ENCODE data around the gene SCRN2.
A peak's percentile ranks its signal among the peaks of the same experiment; 100 is the strongest.

SCRN2 gene

DNA sequence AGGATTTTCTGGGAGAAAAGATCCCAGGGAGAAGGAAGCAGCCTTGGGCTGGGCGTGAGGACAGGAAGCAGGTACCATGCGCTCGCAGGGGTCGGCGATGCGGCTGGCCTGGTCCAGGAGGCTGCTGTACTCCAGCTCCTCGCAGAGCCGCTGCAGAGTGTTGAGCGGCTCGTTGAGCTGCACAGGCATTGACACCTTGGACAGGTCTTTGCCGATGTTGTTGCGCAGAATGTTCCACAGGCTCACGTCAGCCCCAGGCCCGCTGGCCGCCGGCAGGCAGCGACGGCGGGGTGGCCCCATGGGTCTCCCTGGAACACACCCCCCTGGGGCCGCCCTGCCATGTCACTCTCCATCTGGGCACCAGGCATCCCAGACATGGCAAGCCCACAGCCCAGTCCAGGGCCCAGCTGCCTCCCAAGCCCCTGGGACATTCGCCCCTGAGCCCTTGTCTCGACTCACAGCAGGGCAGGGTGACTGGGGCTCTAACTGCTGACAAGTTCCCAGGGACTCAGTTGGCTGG lies 27.5 kb downstream of the SCRN2 start:
- no peaks in the 10 kb centered on the region for H3K9me3 ChIP-seq (ENCODE audit: control insufficient read depth in 2 of 2, low read length in 2 of 2)
- H3K36me3 ChIP-seq (ENCODE audit: control insufficient read depth in 2 of 2, insufficient read depth in 2 of 2, low read length in 2 of 2): peaks cover 75 to 79% of the 10 kb centered on the region in 2 donors
- no peak overlapping the region for H3K27ac ChIP-seq (ENCODE audit: low read depth in 2 of 2, low read length in 2 of 2)
- H3K4me1 ChIP-seq (ENCODE audit: control insufficient read depth in 2 of 2, insufficient read depth in 2 of 2, low read length in 2 of 2): peaks cover 23 to 24% of the 10 kb centered on the region in 2 donors
- H3K4me3 ChIP-seq (ENCODE audit: low read length in 2 of 2): no peak overlapping the region
- no peak overlapping the region for H3K9ac ChIP-seq (ENCODE audit: low read depth in 1 of 2, low read length in 2 of 2)
- no peaks in the 10 kb centered on the region for H3K27me3 ChIP-seq (ENCODE audit: control insufficient read depth in 2 of 2, insufficient read depth in 2 of 2, low read length in 2 of 2)

DNA sequence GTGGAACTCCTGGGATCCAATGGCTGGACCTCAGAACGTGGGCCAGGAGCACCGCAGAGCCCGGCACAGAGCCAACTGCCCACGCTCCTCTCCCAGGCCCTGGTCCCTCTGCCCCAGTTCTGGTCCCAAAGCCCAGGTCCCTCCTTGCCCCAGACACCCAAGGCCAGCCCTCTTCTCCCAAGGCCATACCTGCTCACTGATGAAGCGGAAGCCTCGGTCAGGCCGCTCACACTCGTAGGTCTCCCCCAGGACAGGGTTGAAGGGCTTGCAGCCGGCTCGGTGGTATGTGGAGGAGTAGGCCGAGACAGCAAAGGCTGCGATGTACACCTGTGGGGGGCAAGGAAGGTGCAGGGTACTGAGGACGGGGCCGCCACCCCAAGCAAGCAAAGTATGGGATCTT lies 28.0 kb downstream of the SCRN2 start:
- H3K4me3 ChIP-seq (ENCODE audit: low read length in 2 of 2): no peak overlapping the region
- H3K36me3 ChIP-seq (ENCODE audit: control insufficient read depth in 2 of 2, insufficient read depth in 2 of 2, low read length in 2 of 2): peaks cover 75 to 79% of the 10 kb centered on the region in 2 donors
- H3K27me3 ChIP-seq (ENCODE audit: control insufficient read depth in 2 of 2, insufficient read depth in 2 of 2, low read length in 2 of 2): no peaks in the 10 kb centered on the region
- no peak overlapping the region for H3K27ac ChIP-seq (ENCODE audit: low read depth in 2 of 2, low read length in 2 of 2)
- no peak overlapping the region for H3K9ac ChIP-seq (ENCODE audit: low read depth in 1 of 2, low read length in 2 of 2)
- no peaks in the 10 kb centered on the region for H3K9me3 ChIP-seq (ENCODE audit: control insufficient read depth in 2 of 2, low read length in 2 of 2)
- peaks cover 23 to 24% of the 10 kb centered on the region in 2 donors for H3K4me1 ChIP-seq (ENCODE audit: control insufficient read depth in 2 of 2, insufficient read depth in 2 of 2, low read length in 2 of 2)

DNA sequence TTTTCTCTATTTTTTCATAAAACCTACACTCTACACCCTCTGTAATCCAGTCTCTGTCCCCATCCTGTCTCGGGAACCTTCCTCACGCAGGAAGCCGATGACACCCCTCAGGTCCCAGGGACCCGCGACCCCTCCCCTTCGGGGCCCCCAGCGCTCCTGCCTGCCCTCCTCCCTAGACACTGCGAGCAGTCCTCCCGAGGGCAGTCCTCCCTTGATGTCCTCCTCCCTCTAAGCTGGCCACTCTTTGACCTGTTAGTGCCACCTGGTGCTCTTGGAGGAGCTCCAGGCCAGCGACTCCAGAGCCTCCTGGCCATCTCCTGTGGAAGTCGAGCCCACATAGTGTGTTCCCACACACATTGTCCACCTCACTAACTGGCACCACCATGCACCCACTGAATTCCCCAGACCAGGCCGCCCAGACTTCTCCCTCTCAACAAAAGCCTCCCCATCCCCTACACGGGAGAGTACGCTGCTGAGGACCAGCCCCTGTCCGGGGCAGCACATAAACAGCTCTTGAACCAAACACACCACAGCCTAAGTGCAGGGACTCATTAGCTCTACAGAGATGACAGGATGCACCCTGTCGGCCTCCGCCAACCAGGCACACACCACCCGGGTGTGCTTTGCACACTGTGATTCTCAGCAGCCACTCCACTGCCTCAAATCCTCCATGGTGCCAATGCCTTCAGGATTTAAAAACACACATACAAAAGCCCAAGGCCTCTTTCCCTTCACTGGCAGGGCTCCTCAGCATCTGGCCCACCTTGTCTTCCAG lies 28.7 kb downstream of the SCRN2 start:
- peaks cover 23 to 24% of the 10 kb centered on the region in 2 donors for H3K4me1 ChIP-seq (ENCODE audit: control insufficient read depth in 2 of 2, insufficient read depth in 2 of 2, low read length in 2 of 2)
- H3K9me3 ChIP-seq (ENCODE audit: control insufficient read depth in 2 of 2, low read length in 2 of 2): no peaks in the 10 kb centered on the region
- peaks cover 75 to 81% of the 10 kb centered on the region in 2 donors for H3K36me3 ChIP-seq (ENCODE audit: control insufficient read depth in 2 of 2, insufficient read depth in 2 of 2, low read length in 2 of 2)
- no peak overlapping the region for H3K4me3 ChIP-seq (ENCODE audit: low read length in 2 of 2)
- H3K9ac ChIP-seq (ENCODE audit: low read depth in 1 of 2, low read length in 2 of 2): no peak overlapping the region
- peak overlapping the region in 1 of 2 donors; percentile 83 for H3K27ac ChIP-seq (ENCODE audit: low read depth in 2 of 2, low read length in 2 of 2)
- no peaks in the 10 kb centered on the region for H3K27me3 ChIP-seq (ENCODE audit: control insufficient read depth in 2 of 2, insufficient read depth in 2 of 2, low read length in 2 of 2)

DNA sequence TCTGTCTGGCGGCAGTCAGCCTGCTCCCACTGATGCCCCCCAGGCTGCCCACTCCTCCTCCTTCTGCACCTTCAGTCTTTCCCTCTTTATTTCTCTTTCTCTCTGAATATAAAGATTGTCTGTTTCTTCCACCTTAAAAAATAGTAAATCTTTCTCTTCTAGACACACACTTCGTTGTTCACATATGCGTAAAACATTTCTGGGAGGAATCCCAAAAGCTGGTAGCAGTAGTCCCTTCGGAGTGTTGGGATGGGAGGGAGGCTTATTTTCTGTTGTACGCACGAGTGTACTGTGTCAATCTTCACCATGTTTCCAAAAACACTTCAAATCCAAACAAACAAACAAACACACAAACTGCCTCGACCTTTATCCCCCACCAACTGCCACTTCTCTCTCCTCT lies 29.4 kb downstream of the SCRN2 start:
- Histone ChIP-seq H3K36me3 (ENCODE audit: control insufficient read depth in 2 of 2, insufficient read depth in 2 of 2, low read length in 2 of 2) (peaks cover 76 to 82% of the 10 kb centered on the region in 2 donors), H3K27me3 (ENCODE audit: control insufficient read depth in 2 of 2, insufficient read depth in 2 of 2, low read length in 2 of 2) (no peaks in the 10 kb centered on the region), H3K27ac (ENCODE audit: low read depth in 2 of 2, low read length in 2 of 2) (peak overlapping the region; percentile 83 to 84), H3K4me3 (ENCODE audit: low read length in 2 of 2) (no peak overlapping the region), H3K9ac (ENCODE audit: low read depth in 1 of 2, low read length in 2 of 2) (no peak overlapping the region), H3K9me3 (ENCODE audit: control insufficient read depth in 2 of 2, low read length in 2 of 2) (no peaks in the 10 kb centered on the region), H3K4me1 (ENCODE audit: control insufficient read depth in 2 of 2, insufficient read depth in 2 of 2, low read length in 2 of 2) (peaks cover 23 to 24% of the 10 kb centered on the region in 2 donors)

DNA sequence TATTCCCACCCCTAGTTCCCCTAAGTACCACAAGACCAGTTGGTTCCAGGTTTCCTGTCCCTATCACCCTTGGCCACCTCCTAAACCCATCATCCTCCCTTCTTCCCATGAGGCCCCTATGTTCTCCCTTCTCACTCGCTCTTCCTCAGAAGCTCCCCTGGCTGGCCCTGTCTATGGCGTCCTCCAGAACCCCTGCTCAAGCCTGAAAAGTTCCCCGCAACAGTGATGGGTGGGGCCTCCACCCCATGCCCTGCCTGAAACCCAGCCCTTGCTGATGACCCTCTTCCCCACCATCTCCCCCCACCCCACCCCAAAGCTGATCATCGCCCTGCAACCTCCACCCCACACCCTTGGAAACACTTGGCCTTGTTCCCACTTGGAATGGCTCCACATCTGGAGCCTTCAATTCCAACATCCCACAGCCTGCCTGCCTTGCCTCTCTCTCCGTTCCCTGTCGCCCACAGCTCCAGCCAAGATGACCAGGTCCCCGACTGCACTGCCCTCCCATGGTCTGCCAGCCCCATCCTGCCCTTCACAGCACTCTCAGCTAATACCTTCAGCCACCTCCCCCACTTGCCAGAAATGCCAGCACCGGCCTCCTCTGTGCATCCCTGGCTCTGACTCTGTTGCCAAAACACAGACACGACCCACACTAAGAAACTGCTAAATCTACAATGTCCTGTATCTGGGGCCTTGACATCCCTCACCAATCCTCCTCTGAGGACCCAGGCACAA lies 30.0 kb downstream of the SCRN2 start:
- Histone ChIP-seq H3K27ac (ENCODE audit: low read depth in 2 of 2, low read length in 2 of 2) (peak overlapping the region; percentile 83 to 84), H3K27me3 (ENCODE audit: control insufficient read depth in 2 of 2, insufficient read depth in 2 of 2, low read length in 2 of 2) (no peaks in the 10 kb centered on the region), H3K36me3 (ENCODE audit: control insufficient read depth in 2 of 2, insufficient read depth in 2 of 2, low read length in 2 of 2) (peaks cover 72 to 78% of the 10 kb centered on the region in 2 donors), H3K4me3 (ENCODE audit: low read length in 2 of 2) (peak overlapping the region in 1 of 2 donors; percentile 25), H3K9ac (ENCODE audit: low read depth in 1 of 2, low read length in 2 of 2) (peak overlapping the region in 1 of 2 donors; percentile 11), H3K4me1 (ENCODE audit: control insufficient read depth in 2 of 2, insufficient read depth in 2 of 2, low read length in 2 of 2) (peaks cover 23 to 24% of the 10 kb centered on the region in 2 donors), H3K9me3 (ENCODE audit: control insufficient read depth in 2 of 2, low read length in 2 of 2) (no peaks in the 10 kb centered on the region)

DNA sequence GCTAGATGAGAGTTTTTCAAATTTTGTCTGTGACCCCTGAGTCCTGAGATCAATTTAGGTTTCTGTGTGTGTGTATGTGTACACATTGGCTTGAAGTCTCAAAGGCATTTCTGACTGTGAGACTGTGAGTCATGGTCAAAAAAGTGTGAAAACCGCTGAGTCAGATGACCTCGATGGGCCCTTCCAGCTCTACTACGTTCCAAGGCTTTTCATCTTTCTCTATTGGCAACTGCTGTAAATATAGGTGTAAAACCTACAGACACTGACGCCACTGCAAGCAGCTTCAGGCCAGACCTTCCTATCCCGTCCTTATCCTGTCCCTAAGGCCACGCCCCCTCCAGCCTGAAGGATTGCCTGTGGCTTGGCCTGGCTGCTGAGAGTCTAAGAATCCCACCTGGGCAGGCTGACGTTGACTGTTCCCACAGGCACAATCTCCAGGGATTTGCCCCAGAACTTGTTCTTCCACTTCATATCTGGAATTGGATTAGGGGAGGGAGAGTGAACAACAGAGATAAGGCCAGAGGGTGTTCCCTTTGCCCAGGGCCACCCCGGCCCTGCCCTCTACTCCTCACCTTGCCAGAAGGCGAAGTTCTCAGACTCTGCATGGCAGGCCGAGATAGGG lies 30.8 kb downstream of the SCRN2 start:
- Histone ChIP-seq H3K4me1 (ENCODE audit: control insufficient read depth in 2 of 2, insufficient read depth in 2 of 2, low read length in 2 of 2) (peaks cover 23 to 24% of the 10 kb centered on the region in 2 donors), H3K9me3 (ENCODE audit: control insufficient read depth in 2 of 2, low read length in 2 of 2) (no peaks in the 10 kb centered on the region), H3K36me3 (ENCODE audit: control insufficient read depth in 2 of 2, insufficient read depth in 2 of 2, low read length in 2 of 2) (peaks cover 64 to 70% of the 10 kb centered on the region in 2 donors), H3K4me3 (ENCODE audit: low read length in 2 of 2) (peak overlapping the region in 1 of 2 donors; percentile 25), H3K9ac (ENCODE audit: low read depth in 1 of 2, low read length in 2 of 2) (peak overlapping the region in 1 of 2 donors; percentile 16), H3K27ac (ENCODE audit: low read depth in 2 of 2, low read length in 2 of 2) (peak overlapping the region; percentile 83 to 84), H3K27me3 (ENCODE audit: control insufficient read depth in 2 of 2, insufficient read depth in 2 of 2, low read length in 2 of 2) (no peaks in the 10 kb centered on the region)

DNA sequence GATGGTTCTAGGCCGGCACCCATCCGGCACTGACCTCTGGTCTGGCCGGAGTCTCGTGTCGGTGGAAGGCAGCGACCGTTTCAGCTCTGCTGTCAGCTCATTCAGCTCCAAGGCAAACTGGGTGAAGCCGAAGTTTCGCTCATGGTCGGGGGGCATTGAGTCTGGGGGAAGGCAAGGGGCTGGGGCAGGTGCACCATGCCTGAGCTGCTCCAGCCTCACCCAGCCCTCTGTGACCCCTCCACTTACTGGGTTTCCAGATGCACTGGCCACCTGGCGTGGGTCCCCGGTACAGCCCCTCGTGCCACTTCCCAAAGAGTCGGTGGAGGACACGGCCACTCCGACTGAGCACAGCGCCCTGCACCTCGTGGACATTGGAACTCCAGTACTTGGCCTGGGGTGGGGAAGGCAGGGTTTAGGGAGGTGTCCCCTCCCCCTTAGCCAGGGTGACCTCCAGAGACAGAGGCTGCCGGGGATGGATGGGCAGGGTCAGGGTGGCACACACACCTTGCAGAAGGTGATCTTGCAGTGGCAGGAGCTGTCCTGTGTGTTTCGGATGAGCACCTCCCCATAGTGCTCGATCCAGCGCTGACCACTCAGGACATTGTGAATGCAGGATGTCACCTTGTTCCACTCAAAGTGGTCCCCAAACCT lies 32.1 kb downstream of the SCRN2 start:
- H3K9me3 ChIP-seq (ENCODE audit: control insufficient read depth in 2 of 2, low read length in 2 of 2): no peaks in the 10 kb centered on the region
- peaks cover 52 to 57% of the 10 kb centered on the region in 2 donors for H3K36me3 ChIP-seq (ENCODE audit: control insufficient read depth in 2 of 2, insufficient read depth in 2 of 2, low read length in 2 of 2)
- no peaks in the 10 kb centered on the region for H3K27me3 ChIP-seq (ENCODE audit: control insufficient read depth in 2 of 2, insufficient read depth in 2 of 2, low read length in 2 of 2)
- H3K4me1 ChIP-seq (ENCODE audit: control insufficient read depth in 2 of 2, insufficient read depth in 2 of 2, low read length in 2 of 2): peaks cover 21 to 24% of the 10 kb centered on the region in 2 donors
- H3K27ac ChIP-seq (ENCODE audit: low read depth in 2 of 2, low read length in 2 of 2): no peak overlapping the region
- H3K4me3 ChIP-seq (ENCODE audit: low read length in 2 of 2): no peak overlapping the region
- no peak overlapping the region for H3K9ac ChIP-seq (ENCODE audit: low read depth in 1 of 2, low read length in 2 of 2)

DNA sequence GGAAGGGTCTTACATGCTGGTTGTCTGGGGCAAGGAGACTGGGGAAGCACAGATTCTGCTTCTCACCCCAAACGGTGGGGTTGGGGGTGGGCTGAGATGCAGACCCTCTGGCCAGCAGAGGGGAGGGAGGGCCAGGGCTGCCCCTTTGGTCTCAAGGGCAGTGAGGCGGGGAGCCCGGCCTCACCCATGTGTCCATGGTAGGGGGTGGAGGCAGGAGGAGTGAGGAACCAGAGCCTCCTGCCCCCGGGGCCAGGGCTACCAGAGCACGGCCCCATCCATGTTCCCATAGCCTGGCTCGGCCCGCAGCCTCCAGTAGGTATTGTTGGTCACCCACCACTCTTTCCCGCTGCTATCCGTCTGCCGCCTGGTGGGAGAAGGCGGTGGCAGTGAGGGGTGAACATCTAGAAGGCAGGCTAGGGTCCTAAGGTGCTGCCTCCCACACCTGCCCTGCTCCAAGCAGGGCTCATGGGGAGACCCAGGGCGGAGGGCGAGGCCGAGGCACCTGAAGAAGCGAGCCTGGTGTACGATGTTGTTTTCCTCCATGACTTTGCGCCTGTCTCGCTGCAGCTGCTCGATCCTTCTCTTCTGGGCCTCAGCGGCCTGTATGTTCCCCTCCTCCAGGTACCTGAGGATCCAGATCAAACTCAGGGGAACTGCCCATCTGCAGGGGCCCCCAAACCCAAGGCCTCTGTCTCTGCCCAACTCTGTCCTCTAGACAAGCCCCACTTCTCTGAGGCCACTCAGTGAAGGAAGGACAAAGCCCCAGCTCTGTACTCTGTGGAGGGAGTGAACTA lies 32.8 kb downstream of the SCRN2 start:
- peaks cover 49 to 51% of the 10 kb centered on the region in 2 donors for H3K36me3 ChIP-seq (ENCODE audit: control insufficient read depth in 2 of 2, insufficient read depth in 2 of 2, low read length in 2 of 2)
- no peaks in the 10 kb centered on the region for H3K9me3 ChIP-seq (ENCODE audit: control insufficient read depth in 2 of 2, low read length in 2 of 2)
- no peaks in the 10 kb centered on the region for H3K27me3 ChIP-seq (ENCODE audit: control insufficient read depth in 2 of 2, insufficient read depth in 2 of 2, low read length in 2 of 2)
- no peak overlapping the region for H3K4me3 ChIP-seq (ENCODE audit: low read length in 2 of 2)
- no peak overlapping the region for H3K27ac ChIP-seq (ENCODE audit: low read depth in 2 of 2, low read length in 2 of 2)
- peaks cover 21 to 24% of the 10 kb centered on the region in 2 donors for H3K4me1 ChIP-seq (ENCODE audit: control insufficient read depth in 2 of 2, insufficient read depth in 2 of 2, low read length in 2 of 2)
- H3K9ac ChIP-seq (ENCODE audit: low read depth in 1 of 2, low read length in 2 of 2): no peak overlapping the region

DNA sequence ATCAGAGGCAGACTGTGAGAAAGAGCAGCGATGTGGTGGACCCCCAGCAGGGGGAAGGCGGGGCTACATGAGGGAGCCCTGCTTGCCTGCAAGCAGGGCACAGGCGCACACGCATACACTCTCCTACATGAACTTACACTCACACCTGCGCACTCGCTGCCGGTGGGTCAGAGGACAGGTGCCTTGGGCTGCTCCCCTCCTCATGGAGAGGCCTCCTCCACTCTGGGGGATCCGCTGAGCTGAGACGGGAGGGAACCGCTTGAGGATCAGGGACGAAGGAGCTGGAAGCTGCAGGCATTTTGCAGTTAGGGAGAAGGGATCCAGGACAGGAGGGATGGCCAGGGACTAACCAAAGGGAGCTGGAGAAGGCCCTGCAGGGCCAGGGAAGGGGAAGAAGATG lies 33.7 kb downstream of the SCRN2 start:
- H3K9ac ChIP-seq (ENCODE audit: low read depth in 1 of 2, low read length in 2 of 2): no peak overlapping the region
- H3K9me3 ChIP-seq (ENCODE audit: control insufficient read depth in 2 of 2, low read length in 2 of 2): no peaks in the 10 kb centered on the region
- H3K27me3 ChIP-seq (ENCODE audit: control insufficient read depth in 2 of 2, insufficient read depth in 2 of 2, low read length in 2 of 2): no peaks in the 10 kb centered on the region
- H3K27ac ChIP-seq (ENCODE audit: low read depth in 2 of 2, low read length in 2 of 2): no peak overlapping the region
- H3K4me1 ChIP-seq (ENCODE audit: control insufficient read depth in 2 of 2, insufficient read depth in 2 of 2, low read length in 2 of 2): peaks cover 21 to 24% of the 10 kb centered on the region in 2 donors
- no peak overlapping the region for H3K4me3 ChIP-seq (ENCODE audit: low read length in 2 of 2)
- H3K36me3 ChIP-seq (ENCODE audit: control insufficient read depth in 2 of 2, insufficient read depth in 2 of 2, low read length in 2 of 2): peaks cover 44 to 45% of the 10 kb centered on the region in 2 donors
